Hematopoietic multipotent progenitor cell treated with erythropoietin and hydrocortisone succinate and interleukin-3 and kit ligand, for 4 days (in vitro differentiated cells): ENCODE data around the gene HCN4.
"Not testable (repeated sequence)": the region's sequence is repeated elsewhere in the genome, so short reads cannot be mapped to it uniquely, and the experiment has no call there.

Source experiments
- DNase-seq: peaks from one replicate; pipeline ENCODE4 v3.0.0-alpha.2; 2015

HCN4 gene

GRCh38 chr15:73368301-73369136 lies at the start of gene HCN4:
Gene HCN4 (minus strand): TSS chr15:73368958. CDS start chr15:73368270, 688 bp downstream.
- peak; percentile 5 for DNase-seq

- no peak for DNase-seq
Measured at GRCh38 chr15:73414876-73415275, 46.1 kb upstream of the HCN4 start.

GRCh38 chr15:73403171-73403570 lies 34.4 kb upstream of the HCN4 start:
- DNase-seq = no peak

- DNase-seq = not testable (repeated sequence)
Measured at GRCh38 chr15:73400222-73400621, 31.5 kb upstream of the HCN4 start.

- no peak for DNase-seq
Measured at GRCh38 chr15:73398861-73399260, 30.1 kb upstream of the HCN4 start.

- DNase-seq = no peak
Measured at GRCh38 chr15:73397461-73397860, 28.7 kb upstream of the HCN4 start.

GRCh38 chr15:73395671-73396070 lies 26.9 kb upstream of the HCN4 start:
- no peak for DNase-seq

GRCh38 chr15:73394782-73395181 lies 26.0 kb upstream of the HCN4 start:
- DNase-seq = no peak

- DNase-seq = no peak
Measured at GRCh38 chr15:73393336-73393735, 24.6 kb upstream of the HCN4 start.

- DNase-seq = no peak
Measured at GRCh38 chr15:73392025-73392424, 23.3 kb upstream of the HCN4 start.

GRCh38 chr15:73391128-73391872 lies 22.5 kb upstream of the HCN4 start:
- no peak for DNase-seq

GRCh38 chr15:73389971-73390544 lies 21.3 kb upstream of the HCN4 start:
- no peak for DNase-seq

GRCh38 chr15:73389539-73389938 lies 20.8 kb upstream of the HCN4 start:
- DNase-seq = no peak

- DNase-seq = no peak
Measured at GRCh38 chr15:73388256-73388781, 19.6 kb upstream of the HCN4 start.

GRCh38 chr15:73387507-73388255 lies 18.9 kb upstream of the HCN4 start:
- no peak for DNase-seq

- DNase-seq = no peak
Measured at GRCh38 chr15:73386886-73387506, 18.2 kb upstream of the HCN4 start.

- no peak for DNase-seq
Measured at GRCh38 chr15:73386238-73386637, 17.5 kb upstream of the HCN4 start.

GRCh38 chr15:73385205-73385604 lies 16.4 kb upstream of the HCN4 start:
- no peak for DNase-seq

- no peak for DNase-seq
Measured at GRCh38 chr15:73383310-73384189, 14.8 kb upstream of the HCN4 start.

GRCh38 chr15:73382115-73382514 lies 13.4 kb upstream of the HCN4 start:
- no peak for DNase-seq

- DNase-seq = no peak
Measured at GRCh38 chr15:73380661-73381060, 11.9 kb upstream of the HCN4 start.
